GM12878 (cell line): Measurements from ENCODE around the gene SPRYD7. TPM values are rescaled to one million over a fixed set of nuclear protein-coding genes. Genes with fewer than 3 reads are reported as not detected.
A peak's percentile ranks its signal among the peaks of the same experiment; 100 is the strongest.

ENCODE experiments used
- CBX5 ChIP-seq: sonication (generic); IDR thresholded peaks from 2 replicates; pipeline ENCODE4 v1.6.1; 2016; ENCODE audit warnings: low read depth, moderate library complexity, mild to moderate bottlenecking, inconsistent platforms
- CHD1 ChIP-seq: IDR thresholded peaks from 2 replicates; pipeline ENCODE4 v1.6.1; 2012; ENCODE audit warnings: low read depth, low read length, improper control_type of control experiment
- DPF2 ChIP-seq: fragments of 450-650 bp; IDR thresholded peaks from 2 replicates; pipeline ENCODE4 v1.6.1; 2017; ENCODE audit warnings: mild to moderate bottlenecking
- EGR1 ChIP-seq, 2 experiments: IDR thresholded peaks; 1 replicate in 1 of 2; 2 replicates in 1 of 2; pipeline ENCODE4 v1.6.1; 2011 to 2012; ENCODE audit warnings: low read depth in 2 of 2, low read length in 2 of 2, borderline replicate concordance in 1 of 2, mild to moderate bottlenecking in 1 of 2, moderate library complexity in 1 of 2
- FOXK2 ChIP-seq: fragments of 450-650 bp; IDR thresholded peaks from 2 replicates; pipeline ENCODE4 v1.6.1; 2017; ENCODE audit warnings: mild to moderate bottlenecking, moderate library complexity
- IKZF1 ChIP-seq: fragments of 450-650 bp; conservative IDR thresholded peaks from 2 replicates; pipeline ENCODE4 v1.6.1; 2017; ENCODE audit warnings: antibody characterized with exemption, mild to moderate bottlenecking
- MEF2B ChIP-seq: fragments of 450-650 bp; IDR thresholded peaks from 2 replicates; pipeline ENCODE4 v1.6.1; 2018; ENCODE audit warnings: mild to moderate bottlenecking, moderate library complexity; ENCODE audit not compliant: partially characterized antibody, poor library complexity, severe bottlenecking
- MTA3 ChIP-seq: IDR thresholded peaks from 2 replicates; pipeline ENCODE4 v1.6.1; 2012; ENCODE audit warnings: low read length, inconsistent platforms, borderline replicate concordance
- NBN ChIP-seq: fragments of 450-650 bp; IDR thresholded peaks from 2 replicates; pipeline ENCODE4 v1.6.1; 2016
- NFYA ChIP-seq: IDR thresholded peaks from 2 replicates; pipeline ENCODE4 v1.6.1; 2011; ENCODE audit warnings: low read depth, mild to moderate bottlenecking, low read length, improper control_type of control experiment, borderline replicate concordance
- NFYB ChIP-seq: IDR thresholded peaks from 2 replicates; pipeline ENCODE4 v1.6.1; 2011; ENCODE audit warnings: low read depth, mild to moderate bottlenecking, low read length, improper control_type of control experiment, moderate library complexity; ENCODE audit not compliant: insufficient read depth
- POLR2A ChIP-seq: IDR thresholded peaks from 2 replicates; pipeline ENCODE4 v1.6.1; 2011; ENCODE audit warnings: low read depth, mild to moderate bottlenecking, low read length
- POLR2AphosphoS5 ChIP-seq: IDR thresholded peaks from 2 replicates; pipeline ENCODE4 v1.6.1; 2011; ENCODE audit warnings: mild to moderate bottlenecking, low read length, inconsistent platforms
- RBBP5 ChIP-seq: fragments of 200-600 bp; sonication (generic); conservative IDR thresholded peaks from 2 replicates; pipeline ENCODE4 v1.6.1; 2016
- SIN3A ChIP-seq: IDR thresholded peaks from 2 replicates; pipeline ENCODE4 v1.6.1; 2012; ENCODE audit warnings: low read depth, low read length, improper control_type of control experiment
- TBL1XR1 ChIP-seq: IDR thresholded peaks from 2 replicates; pipeline ENCODE4 v1.6.1; 2012; ENCODE audit warnings: low read depth, low read length, improper control_type of control experiment
- polyA plus RNA-seq, 11 experiments: library from polyadenylated mRNA; depleted of rRNA in 4 of 11; unstranded in 6 of 11; stranded (reverse) in 5 of 11; fragments of >200 nt; fragmentation: Nextera tagmentation in 4 of 11; fragmentation: Illumina TruSeq in 1 of 11; extraction: Ambion mirVana in 4 of 11; extraction: Trizol in 1 of 11; gene quantifications; 1 replicate in 1 of 11; 2 replicates in 10 of 11; pipeline versions ENCODE4 v1.2.1 to v1.2.3, GENCODE V29; 2011 to 2016; ENCODE audit warnings: inconsistent platforms in 2 of 11, missing spikeins in 2 of 11, low read depth in 1 of 11
- total RNA-seq, 4 experiments: library from RNA; depleted of rRNA in 3 of 4; stranded (reverse); fragments of >200 nt in 3 of 4; fragmentation: Illumina TruSeq in 1 of 4; extraction: Trizol in 1 of 4; gene quantifications; 2 replicates each; pipeline versions ENCODE4 v1.2.1 to v1.2.3, GENCODE V29; 2013 to 2021
- TF ChIP-seq, protein P1 (sequence below): fragments of 150-350 bp; IDR thresholded peaks from 2 replicates; pipeline ENCODE4 v1.6.1; 2016; ENCODE audit warnings: low read depth, low read length
- TF ChIP-seq, protein P2 (sequence below): IDR thresholded peaks from 2 replicates; pipeline ENCODE4 v1.6.1; 2011; ENCODE audit warnings: borderline replicate concordance, low read depth, mild to moderate bottlenecking, moderate library complexity, low read length; ENCODE audit not compliant: insufficient read depth, poor library complexity, severe bottlenecking
- TF ChIP-seq, protein P3 (sequence below): fragments of 450-650 bp; IDR thresholded peaks from 2 replicates; pipeline ENCODE4 v1.6.1; 2017; ENCODE audit warnings: mild to moderate bottlenecking
- TF ChIP-seq, protein P4 (sequence below): fragments of 450-650 bp; IDR thresholded peaks from 2 replicates; pipeline ENCODE4 v1.6.1; 2018; ENCODE audit warnings: mild to moderate bottlenecking, low read depth, moderate library complexity; ENCODE audit not compliant: partially characterized antibody

The SPRYD7 gene
- total and polyA plus RNA-seq, 10 of the 15 experiments (the other 5 are each of a cell fraction or from before 2014, with no cell fraction given): 5.3 to 18.7 (median 9.6) TPM

DNA sequence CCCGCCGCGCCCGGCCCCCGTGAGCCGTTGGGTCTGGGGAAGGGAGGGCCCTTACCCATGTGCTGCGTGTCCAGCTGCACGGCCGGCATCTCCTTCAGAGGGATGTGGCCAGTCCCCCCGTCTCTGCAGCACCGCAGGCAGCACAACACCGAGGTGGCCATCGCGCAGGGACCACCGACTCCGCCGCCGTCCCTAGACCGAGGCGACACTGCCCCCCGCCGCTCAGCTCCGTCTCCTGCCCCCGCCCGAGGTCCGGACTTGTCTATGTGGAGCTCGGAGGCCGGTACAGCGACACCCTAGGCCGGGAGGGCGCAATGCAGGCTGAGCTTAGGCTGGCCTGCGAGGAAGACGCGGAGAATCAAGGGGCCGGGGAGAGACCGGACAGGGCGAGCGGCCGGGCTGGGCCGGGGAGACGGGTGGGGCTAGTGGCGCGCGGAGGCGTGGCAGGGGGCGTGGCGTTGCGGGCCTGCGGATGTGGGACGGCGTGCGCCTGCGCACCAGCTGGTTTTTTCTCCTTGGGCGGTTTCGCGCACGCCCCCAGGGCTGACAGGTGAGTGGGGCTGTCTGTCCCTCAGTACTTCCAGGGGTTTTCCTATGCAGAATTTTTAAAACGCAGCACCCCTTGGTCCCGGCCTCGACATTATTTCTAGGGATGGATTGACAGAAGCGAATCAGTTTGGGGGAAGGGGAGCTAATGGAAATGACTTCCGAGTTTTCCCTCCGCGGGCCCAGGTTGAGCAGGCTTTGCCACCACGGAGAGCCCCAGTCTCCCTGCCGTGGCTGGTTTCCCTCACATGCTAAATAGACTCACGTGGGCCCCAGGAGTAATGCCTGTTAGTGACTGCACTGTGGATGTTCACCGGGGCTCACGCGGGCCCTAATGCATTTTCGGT lies at the start of gene SPRYD7 (continued):
- TF ChIP-seq, protein P1, sequence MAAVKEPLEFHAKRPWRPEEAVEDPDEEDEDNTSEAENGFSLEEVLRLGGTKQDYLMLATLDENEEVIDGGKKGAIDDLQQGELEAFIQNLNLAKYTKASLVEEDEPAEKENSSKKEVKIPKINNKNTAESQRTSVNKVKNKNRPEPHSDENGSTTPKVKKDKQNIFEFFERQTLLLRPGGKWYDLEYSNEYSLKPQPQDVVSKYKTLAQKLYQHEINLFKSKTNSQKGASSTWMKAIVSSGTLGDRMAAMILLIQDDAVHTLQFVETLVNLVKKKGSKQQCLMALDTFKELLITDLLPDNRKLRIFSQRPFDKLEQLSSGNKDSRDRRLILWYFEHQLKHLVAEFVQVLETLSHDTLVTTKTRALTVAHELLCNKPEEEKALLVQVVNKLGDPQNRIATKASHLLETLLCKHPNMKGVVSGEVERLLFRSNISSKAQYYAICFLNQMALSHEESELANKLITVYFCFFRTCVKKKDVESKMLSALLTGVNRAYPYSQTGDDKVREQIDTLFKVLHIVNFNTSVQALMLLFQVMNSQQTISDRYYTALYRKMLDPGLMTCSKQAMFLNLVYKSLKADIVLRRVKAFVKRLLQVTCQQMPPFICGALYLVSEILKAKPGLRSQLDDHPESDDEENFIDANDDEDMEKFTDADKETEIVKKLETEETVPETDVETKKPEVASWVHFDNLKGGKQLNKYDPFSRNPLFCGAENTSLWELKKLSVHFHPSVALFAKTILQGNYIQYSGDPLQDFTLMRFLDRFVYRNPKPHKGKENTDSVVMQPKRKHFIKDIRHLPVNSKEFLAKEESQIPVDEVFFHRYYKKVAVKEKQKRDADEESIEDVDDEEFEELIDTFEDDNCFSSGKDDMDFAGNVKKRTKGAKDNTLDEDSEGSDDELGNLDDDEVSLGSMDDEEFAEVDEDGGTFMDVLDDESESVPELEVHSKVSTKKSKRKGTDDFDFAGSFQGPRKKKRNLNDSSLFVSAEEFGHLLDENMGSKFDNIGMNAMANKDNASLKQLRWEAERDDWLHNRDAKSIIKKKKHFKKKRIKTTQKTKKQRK: no peak
- TF ChIP-seq CHD1 (no peak), MEF2B (peak; percentile 32), RBBP5 (no peak), DPF2 (peak; percentile 38; the same call in 1 of the 2 replicates), POLR2A (peak; percentile 91), SIN3A (peak; percentile 85; the same call in 1 of the 2 replicates), IKZF1 (peak; percentile 57; the same call in 1 of the 2 replicates), CBX5 (peak; percentile 85; the same call in 1 of the 2 replicates), POLR2AphosphoS5 (peak; percentile 36; the same call in 1 of the 2 replicates), NFYB (peak; percentile 62; the same call in 1 of the 2 replicates), MTA3 (no peak), NFYA (no peak), NBN (peak; percentile 82; the same call in 1 of the 2 replicates), TBL1XR1 (0 out of 2 replicates have a peak, but pooled peaks have one; percentile 24), EGR1 (IDR thresholded peaks at IDR 0.05; ENCODE audit: borderline replicate concordance in 1 of 2, low read depth in 2 of 2, low read length in 2 of 2) (peak in 1 of 2 experiments; percentile 75; a peak in 2 of 3 replicates), FOXK2 (no peak)
- TF ChIP-seq, protein P2, sequence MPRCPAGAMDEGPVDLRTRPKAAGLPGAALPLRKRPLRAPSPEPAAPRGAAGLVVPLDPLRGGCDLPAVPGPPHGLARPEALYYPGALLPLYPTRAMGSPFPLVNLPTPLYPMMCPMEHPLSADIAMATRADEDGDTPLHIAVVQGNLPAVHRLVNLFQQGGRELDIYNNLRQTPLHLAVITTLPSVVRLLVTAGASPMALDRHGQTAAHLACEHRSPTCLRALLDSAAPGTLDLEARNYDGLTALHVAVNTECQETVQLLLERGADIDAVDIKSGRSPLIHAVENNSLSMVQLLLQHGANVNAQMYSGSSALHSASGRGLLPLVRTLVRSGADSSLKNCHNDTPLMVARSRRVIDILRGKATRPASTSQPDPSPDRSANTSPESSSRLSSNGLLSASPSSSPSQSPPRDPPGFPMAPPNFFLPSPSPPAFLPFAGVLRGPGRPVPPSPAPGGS: peak; percentile 26
- TF ChIP-seq, protein P3, sequence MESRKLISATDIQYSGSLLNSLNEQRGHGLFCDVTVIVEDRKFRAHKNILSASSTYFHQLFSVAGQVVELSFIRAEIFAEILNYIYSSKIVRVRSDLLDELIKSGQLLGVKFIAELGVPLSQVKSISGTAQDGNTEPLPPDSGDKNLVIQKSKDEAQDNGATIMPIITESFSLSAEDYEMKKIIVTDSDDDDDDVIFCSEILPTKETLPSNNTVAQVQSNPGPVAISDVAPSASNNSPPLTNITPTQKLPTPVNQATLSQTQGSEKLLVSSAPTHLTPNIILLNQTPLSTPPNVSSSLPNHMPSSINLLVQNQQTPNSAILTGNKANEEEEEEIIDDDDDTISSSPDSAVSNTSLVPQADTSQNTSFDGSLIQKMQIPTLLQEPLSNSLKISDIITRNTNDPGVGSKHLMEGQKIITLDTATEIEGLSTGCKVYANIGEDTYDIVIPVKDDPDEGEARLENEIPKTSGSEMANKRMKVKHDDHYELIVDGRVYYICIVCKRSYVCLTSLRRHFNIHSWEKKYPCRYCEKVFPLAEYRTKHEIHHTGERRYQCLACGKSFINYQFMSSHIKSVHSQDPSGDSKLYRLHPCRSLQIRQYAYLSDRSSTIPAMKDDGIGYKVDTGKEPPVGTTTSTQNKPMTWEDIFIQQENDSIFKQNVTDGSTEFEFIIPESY: 0 out of 2 replicates have a peak, but pooled peaks have one; percentile 65
- TF ChIP-seq, protein P4, sequence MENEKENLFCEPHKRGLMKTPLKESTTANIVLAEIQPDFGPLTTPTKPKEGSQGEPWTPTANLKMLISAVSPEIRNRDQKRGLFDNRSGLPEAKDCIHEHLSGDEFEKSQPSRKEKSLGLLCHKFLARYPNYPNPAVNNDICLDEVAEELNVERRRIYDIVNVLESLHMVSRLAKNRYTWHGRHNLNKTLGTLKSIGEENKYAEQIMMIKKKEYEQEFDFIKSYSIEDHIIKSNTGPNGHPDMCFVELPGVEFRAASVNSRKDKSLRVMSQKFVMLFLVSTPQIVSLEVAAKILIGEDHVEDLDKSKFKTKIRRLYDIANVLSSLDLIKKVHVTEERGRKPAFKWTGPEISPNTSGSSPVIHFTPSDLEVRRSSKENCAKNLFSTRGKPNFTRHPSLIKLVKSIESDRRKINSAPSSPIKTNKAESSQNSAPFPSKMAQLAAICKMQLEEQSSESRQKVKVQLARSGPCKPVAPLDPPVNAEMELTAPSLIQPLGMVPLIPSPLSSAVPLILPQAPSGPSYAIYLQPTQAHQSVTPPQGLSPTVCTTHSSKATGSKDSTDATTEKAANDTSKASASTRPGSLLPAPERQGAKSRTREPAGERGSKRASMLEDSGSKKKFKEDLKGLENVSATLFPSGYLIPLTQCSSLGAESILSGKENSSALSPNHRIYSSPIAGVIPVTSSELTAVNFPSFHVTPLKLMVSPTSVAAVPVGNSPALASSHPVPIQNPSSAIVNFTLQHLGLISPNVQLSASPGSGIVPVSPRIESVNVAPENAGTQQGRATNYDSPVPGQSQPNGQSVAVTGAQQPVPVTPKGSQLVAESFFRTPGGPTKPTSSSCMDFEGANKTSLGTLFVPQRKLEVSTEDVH: no peak
